Posterior vena cava (tissue), 2 donors: ENCODE measurements around the gene TAF1B. TPM values are rescaled to one million over a fixed set of nuclear protein-coding genes. Genes with fewer than 3 reads are reported as not detected.

Experiments
- DNase-seq: peaks from one replicate; pipeline ENCODE4 v3.0.0-alpha.2; 2020; ENCODE audit warnings: low spot score
- intact Hi-C, 2 donors: fragments of 100-400 bp; cut with DNase I; formaldehyde crosslinking; loops; one replicate each; pipeline versions ENCODE4 v1.14.1 to v1.14.2; 2022 to 2023
- total RNA-seq, 2 donors: library from RNA; stranded (reverse); fragmentation: NEBNext Ultra II Directional; extraction: Animal tissue kit (Norgen Biotek cat#: 25700); gene quantifications; one replicate each; pipeline ENCODE4 v1.2.1, GENCODE V29; 2021
- donor health status: DM: yes; HTN: yes; CAD: no.
- donor health status: DM: yes; HTN: yes; CAD: no.

Gene TAF1B
- total RNA-seq, 2 donors from 2014 or later, result 20.8 to 21.6 TPM

DNA sequence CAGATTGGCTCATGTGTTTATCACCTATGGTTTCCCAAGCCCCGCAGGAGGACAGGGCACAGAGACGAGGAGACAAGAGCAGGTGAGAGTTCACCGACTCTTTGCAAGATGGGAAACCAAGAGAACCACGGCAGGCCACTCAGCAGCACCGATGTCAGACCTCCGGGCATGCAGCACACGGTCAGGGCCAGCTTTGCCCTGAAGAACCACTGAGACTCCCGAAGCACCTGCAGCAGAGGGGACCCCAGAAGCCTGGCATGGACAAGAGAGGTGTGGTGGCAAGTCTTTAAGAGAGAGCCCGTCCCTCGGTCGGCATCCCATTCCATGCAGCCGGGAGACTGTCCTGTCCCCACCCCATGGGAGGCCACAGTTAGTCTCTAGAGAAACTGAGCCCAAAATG lies 36.6 kb upstream of the TAF1B start:
- intact Hi-C loops, result no loop called here
- peak; percentile 44 for DNase-seq

DNA sequence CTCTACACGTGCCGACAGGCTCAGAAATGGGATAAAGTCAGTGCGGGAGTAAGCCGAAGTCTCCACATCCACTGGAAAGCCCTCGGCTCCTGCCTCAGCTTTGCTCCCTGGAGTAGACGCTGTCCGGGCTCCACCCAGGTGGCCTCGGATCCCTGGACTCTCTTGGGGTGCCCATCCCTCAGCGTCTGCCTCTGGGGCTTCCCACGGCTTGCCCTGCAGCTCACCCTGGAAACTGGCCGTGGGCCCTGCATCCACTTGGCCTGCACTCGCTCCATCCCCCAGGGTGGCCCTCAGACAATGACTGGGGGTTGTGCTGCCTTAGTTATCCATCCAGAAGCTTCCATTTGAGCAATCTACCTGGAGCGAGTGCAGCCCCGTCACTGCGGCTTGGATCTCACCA lies 36.2 kb upstream of the TAF1B start:
- DNase-seq, result peak; percentile 58
- intact Hi-C loops, result no loop called here

DNA sequence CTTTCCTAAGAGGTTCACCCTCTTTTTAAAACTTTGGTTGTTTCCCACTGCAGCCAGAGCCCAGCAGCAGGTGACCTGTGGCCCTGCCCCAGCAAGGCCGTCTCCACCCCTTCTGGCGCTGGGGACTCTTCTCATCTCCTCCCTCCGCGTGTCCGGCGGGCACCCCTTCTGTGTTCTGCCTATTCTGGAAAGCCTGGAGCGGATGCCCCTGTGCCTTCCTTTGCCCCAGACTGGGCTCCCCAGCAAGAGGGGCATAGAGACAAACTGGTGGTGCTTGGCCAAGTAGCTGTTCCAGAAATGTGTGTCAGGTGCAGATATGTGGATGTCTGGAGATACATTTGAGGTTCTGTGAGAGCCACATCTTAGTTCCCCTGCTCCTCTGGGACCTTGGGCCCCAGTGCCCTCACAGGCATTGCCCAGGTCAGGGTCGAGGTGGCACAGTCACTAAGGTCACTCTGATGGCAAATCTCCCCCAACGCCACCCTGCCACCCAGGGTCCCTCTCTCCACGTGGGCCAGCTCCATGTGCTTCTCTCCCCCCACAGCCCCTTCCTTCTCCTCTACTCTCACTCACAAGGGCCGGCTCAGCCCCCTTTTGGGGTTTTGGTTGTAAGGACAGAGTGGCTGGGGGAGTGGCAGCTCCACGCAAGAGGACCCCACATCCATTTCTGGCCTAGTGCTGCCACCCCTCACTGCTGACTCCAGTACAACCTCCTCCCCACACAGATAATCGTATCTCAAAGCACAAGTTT lies 35.5 kb upstream of the TAF1B start:
- peak; percentile 68 for DNase-seq
- intact Hi-C loops, result no loop called here

DNA sequence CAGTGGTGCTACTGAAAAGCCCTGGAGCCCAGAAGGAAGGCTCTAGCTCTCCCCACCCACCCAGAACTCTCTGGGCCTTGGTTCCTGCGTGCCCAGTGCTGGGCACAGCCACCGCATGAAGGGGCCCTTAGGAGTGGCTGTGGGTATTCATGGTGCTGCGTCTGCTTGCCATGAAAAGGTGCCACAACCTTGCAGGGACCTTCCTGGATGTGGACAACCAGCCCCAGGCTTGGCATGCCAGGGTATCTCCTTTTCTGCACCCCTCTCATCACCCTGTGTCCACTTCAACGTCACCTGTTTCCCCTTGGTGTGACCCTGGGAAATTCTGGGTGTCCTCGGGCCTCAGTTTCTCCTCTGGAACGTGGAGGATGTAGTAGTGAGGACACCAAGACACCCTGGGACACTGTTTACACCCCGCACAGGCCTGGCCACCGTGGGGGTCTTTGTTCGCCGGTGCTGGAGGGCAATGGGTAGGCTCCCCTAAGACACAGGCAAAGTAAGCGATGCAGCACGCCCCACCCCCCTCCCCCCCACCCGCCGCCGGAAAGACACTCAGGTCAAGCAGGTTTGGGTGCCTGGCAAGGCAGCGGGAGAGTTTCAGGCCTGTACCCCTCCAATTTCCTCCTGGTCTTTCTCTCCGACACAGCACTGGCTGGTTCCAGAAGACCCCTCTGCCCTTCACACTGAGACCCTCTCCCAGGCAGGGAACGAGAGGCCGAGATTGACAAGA lies 34.8 kb upstream of the TAF1B start:
- intact Hi-C loops, result no loop called here
- DNase-seq, result peak; percentile 37

DNA sequence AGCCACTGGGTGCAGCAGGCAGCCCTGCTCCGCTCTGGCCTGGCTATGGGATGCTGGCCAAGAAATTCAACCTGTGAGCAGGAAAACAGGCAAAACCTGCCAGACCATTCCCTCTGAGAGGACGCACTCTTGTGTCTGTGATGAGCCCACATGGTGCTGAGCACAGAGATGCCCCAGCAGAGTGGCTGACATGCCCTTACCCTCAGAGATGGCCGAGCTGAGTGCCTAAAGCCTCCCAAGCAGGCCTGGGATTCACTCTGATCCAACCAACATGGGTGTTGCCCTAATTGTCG lies 34.3 kb upstream of the TAF1B start:
- intact Hi-C loops, result no loop called here
- DNase-seq, result peak; percentile 58

DNA sequence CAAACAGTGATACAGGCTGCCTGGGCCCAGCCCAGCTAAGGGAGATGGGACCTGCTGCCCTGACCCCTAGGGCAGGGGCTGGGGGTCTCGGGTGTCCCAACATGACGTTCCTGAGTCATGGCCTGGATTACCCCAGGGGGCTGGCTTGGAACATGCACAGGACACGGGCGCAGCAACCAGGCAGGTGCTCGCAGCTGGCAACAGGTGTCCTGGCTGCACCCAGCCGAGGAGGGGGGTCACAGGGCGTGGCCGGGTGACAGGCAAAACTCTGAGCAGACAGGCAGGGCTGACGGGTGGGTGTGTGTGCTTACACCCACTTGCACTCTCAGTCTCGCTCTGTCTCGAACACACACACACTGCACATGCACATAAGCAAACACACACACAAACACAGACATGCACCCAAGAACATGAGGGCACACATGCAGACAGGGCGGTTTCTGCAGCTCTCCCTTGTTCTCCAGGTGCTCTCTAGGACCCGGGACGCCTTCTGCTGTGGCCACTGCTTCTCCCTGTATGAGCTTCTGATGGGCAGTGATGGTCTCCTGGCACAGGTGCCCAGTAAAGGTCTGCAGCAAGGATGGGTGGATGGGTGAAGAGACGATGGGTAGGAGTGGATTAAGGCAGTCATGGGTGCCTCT lies 33.7 kb upstream of the TAF1B start:
- intact Hi-C loops, result no loop called here
- DNase-seq, result peak; percentile 49

DNA sequence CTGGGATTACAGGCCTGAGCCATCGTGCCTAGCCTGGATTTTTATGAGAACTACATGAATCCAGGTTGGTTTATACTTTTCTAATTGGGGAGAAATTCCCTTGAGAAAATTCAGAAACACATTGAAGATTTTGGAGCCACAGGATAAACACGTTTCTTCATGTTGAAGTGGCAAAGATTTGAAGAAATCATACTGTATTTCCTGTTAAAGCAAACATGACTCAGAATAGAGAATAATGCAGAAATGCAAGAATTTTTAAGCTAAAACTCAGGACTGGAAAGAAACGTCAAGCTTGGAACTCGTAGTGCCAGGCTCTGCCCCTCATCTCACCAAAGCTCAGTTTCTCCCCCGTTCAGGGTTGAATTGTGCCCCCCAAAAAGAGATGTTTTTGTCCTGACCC lies 32.1 kb upstream of the TAF1B start:
- intact Hi-C loops, result no loop called here
- no peak for DNase-seq

DNA sequence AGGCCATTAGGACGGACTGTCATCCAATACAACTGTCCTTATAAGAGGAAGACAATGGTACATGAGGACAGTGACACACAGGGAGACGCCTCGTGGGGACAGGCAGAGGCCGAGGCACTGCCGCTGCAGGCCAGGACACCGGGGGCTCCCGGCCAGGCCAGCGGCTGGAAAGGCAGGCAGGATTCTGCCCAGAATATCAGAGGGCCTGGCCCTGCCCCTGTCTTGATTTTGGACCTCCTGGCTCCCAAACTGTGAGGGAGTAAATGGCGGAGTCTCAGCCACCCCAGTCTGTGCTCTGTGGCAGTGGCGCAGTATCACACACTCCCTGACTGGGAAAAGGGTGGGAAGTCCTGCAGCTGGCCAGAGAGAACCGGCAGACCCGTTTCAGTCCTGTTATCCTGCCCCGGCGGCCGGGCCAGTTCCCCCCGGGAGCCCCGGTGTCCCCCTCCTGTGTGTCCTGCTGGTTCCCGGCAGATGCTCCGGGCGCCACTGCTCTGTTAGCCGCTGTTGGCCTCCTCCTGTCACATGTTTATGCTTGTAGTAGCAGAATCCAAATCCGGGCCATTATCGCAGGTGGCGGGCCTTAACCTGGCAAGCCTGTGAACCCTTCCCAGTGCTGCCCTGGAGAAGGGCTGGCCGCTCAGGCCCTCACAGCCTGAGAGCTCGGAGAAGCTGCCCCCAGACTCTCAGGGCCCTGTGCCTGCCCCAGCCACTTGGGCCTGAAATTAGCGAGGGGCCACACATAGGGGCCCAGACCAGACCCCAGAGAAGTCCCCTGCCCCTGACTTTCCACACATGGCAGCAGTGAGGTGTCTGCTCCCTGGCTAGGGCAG lies 31.4 kb upstream of the TAF1B start:
- intact Hi-C loops, result loop anchor here in 1 of 2 donors (2.0 kb wide), 1 partner anchor 237 kb away; no protein-coding TSS in a partner anchor
- peak; percentile 58 for DNase-seq

DNA sequence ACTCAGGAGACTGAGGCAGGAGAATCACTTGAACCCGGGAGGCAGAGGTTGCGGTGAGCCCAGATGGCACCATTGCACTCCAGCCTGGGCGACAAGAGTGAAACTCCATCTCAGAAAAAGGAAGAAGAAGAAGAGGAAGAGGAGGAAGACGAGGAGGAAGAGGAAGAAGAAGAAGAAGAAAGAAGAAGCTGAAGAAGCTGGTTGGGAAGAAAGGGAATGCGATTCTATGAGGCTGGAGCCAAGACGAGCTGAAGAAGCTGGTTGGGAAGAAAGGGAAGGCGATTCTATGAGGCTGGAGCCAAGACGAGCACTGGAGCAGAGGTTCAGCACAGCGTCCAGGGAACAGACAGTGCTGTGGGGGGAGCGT lies 30.3 kb upstream of the TAF1B start:
- intact Hi-C loops, result loop anchor here in 1 of 2 donors (2.0 kb wide), 1 partner anchor 236 kb away; no protein-coding TSS in a partner anchor
- DNase-seq, result no peak

DNA sequence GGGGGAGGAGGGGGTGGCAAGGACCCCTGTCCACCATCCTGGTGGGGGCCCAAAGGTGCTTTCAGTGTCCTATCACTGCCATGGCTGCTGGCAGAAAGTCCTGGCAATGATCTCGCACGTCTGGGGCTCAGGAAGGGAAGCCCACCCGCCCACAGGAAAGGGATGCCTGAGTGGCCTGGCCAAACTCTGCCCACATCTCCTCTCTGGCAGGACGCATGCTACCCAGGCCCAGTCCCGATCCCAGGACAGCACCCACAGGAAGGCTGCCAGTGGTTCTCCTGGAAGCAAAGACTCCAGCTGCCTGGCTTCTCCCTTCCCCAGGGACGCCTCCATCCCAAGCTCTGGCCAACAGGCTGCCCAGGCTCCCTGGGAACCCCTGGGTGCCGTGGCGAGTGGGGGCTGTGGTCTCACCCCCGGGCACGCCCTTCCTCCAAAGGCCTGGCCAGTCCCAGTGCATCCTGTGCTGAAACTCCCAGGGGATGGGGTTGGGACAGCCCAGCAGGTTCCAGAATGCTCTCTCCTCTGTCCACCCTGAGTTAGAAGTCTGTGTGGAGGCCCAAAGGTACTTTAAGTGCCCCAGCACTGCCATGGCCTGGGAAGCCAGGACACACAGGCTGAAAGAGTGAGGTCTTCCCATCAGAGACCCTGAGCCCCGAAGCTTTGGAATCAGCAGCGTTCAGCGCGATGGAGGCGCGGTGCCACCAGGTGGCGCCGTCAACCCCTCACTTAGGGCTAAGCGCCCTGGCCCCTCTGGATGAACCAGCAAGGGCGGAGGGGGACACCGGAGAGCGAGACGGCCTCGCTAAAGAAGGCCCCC lies 29.8 kb upstream of the TAF1B start:
- DNase-seq, result peak; percentile 92
- intact Hi-C loops, result loop anchor here in 1 of 2 donors (2.0 kb wide), 1 partner anchor 235 kb away; no protein-coding TSS in a partner anchor

DNA sequence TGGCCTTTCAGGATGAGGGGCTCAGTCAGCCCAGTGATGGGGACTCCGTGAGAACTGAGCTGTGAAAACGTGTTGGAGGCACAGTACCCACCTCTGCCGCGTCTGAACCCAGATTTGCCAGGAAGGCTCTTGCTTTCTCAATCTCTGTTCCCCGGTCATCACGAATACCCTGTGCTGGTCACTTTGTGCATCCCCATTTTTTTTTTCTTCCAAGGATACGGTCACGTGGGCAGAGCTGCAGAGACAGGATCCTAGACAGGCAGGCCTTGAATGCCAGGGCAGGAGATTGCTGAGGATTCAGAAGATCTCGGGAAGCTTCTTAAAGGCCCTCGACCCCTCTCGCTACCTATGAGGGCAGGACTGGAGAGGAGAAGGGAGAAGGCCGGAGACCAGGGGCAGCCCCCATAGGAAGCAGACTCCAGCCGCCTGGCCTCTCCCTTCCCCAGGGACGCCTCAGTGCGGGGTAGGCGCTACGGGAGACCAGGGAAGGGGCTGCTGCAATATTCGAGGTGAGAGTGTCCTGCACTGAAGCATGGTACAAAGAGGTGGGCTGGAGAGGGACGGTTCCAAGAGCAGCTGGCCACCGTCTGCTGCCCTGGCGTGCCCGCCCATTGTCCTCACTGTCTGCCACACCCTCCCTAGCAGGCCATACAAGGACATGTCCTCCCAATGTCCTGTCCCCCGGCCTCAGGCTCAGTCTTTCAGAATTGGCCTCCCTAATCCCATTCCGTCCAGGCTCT lies 29.0 kb upstream of the TAF1B start:
- peak; percentile 73 for DNase-seq
- intact Hi-C loops, result no loop called here

DNA sequence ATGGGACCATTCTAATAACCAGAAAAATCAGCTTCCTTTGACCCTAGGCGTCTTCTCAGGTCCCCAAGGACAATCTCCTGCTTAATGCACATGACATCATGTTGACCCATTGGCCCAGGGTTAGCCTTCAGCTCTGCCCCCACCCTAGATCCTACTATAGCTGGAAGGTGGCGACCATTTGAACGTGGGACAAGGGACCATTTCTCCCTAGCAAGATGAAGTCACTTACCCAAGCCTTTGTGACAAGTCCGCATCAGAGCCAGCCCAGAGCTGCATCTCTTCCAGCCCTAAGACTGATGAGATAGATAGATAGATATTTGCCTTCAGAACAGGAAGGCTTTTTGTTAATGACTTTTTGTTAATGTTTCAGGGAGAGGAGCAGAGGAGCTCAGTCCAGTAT lies 28.2 kb upstream of the TAF1B start:
- intact Hi-C loops, result no loop called here
- peak; percentile 23 for DNase-seq

DNA sequence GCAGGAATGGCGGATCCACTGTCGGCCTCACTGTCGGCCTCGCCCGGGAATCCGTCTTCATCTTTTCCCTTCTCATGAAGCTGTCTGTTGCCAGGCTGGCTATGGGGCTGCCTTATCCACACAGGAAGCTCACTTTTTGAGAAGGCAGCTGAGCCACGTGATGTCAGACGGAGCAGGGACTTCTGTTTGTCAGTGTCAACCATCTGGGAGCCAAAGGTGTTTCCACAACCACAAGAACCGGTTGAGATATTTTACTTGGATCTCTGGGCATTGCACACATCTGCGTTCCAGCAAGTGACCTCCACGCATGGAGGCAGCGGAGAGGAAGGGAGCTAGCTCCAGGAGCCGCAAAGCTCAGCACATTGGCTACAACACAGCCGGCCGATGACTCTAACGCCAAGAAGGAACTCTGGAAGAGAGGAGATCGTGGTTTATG lies 27.4 kb upstream of the TAF1B start:
- intact Hi-C loops, result no loop called here
- peak; percentile 81 for DNase-seq

DNA sequence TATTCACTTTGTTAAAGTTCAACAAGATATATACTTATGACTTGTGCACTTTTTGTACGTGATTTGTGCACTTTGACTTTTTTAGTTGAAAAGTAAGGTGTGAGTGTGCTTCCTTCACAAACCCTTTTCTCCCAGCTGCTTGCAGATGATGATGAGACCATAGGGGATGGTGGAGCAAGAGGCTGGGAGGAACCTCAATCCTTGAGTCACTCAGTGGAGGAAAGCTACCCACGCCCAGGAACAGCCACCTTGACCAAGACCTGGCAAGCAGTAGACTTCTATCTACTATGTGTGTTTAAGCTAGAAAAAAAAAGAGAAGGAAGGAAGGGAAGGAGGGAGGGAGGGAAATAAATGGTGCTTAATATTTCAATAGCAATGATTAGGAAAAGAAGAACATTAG lies 25.2 kb upstream of the TAF1B start:
- intact Hi-C loops, result no loop called here
- DNase-seq, result no peak

DNA sequence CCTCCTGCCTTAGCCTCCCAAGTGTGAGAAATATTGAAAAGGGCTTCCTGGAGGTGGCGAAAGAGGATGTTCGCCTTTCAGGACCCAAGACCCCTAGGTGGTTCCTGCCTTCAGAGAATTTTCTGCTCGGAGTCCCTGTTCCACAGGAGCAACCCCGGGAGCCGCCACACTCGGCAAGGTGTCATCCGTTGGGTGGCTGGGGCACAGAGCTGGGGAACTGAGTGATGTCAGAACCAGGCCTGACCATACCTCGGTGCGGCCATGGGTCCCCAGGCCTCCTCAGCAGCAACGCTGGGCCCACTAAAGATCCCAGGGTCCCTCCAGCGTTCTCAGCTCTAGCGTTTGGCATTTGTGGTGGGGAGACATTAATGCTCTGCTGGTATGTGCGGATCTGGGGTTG lies 23.7 kb upstream of the TAF1B start:
- intact Hi-C loops, result no loop called here
- DNase-seq, result peak; percentile 3

DNA sequence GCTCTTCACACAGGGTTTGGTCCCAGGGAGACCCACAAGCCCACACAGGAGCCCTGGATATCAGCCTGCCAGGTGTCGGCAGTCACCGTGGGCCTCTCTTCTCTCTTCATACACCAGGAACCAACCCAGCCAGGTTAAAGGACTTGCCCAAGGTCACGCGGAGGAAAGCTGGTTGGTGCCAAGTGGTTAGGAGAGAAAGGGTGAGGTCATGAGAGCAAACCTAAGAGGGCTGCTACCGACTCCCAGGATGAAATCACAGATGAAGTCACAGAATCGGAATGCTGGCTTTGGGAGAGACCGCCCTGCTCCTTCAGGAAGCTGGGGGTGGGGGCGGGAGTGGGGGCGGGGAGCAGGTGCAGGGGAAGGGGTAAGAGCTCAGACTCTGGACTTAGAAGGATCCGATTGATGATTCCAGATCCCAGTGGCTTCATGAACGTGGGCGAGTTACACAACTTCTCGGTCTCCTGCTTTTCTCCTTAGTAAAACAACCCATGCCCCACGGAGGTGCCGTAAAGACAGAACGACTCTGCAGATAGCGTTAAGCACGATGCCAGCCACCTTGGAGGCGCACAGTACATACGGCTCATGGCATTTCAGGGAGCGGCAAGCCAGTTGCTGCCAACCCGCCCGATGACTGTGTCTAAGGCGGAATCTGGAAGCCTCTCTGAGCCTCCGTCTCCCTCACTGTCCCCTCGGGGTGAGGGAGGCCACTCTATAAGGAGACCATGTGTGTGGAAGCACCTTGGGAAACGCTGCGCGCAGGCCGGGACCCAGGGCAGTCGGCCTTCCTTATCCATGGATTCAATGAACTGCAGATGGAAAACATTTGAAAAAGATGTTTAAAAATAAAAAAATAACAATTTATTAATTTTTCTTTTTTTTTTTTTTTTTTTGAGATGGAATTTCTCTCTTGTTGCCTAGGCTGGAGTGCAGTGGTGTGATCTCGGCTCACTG lies 23.0 kb upstream of the TAF1B start:
- intact Hi-C loops, result no loop called here
- no peak for DNase-seq

DNA sequence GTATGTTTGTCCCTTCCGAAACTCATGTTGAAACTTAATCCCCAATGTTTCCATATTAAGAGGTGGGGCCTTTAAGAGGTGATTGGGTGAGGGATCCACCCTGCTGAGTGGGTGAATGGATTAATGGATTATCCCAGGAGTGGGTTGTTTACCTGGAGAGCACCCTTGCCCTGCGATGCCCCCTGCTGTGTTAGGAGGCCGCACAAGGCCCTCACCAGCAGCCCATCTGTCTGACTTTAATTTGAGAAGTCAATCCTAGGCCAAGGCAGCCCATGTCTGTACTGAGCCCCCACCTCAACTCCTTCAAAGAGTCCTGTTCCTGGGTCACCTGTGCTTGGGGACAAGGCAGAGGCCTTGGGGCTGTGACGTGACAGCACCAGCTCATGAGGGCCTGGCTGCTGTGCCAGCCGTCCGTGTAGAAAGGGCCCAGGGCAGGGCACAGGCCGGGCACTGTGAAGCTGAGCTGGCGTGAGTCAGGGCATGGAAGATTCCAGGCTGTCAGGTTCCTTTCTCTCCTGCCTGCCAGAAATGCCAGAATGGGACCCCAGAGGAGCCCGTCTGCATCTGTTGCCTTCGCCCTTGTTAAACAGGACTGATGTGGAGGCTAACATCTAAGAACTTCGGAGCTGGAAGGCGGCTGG lies 21.3 kb upstream of the TAF1B start:
- no peak for DNase-seq
- intact Hi-C loops, result no loop called here
